PC-9 (cell line): ENCODE data around the gene AOPEP.

Experiments
- EZH2 ChIP-seq: fragments of 200-600 bp; sonication (generic); IDR thresholded peaks from 2 replicates; pipeline ENCODE4 v1.8.0; 2017; ENCODE audit warnings: antibody characterized with exemption, low read depth
- TF ChIP-seq, protein P1 (sequence below): fragments of 200-600 bp; sonication (generic); conservative IDR thresholded peaks from 2 replicates; pipeline ENCODE4 v1.6.1; 2017; ENCODE audit warnings: mixed run types, antibody characterized with exemption, mild to moderate bottlenecking, moderate library complexity

DNA sequence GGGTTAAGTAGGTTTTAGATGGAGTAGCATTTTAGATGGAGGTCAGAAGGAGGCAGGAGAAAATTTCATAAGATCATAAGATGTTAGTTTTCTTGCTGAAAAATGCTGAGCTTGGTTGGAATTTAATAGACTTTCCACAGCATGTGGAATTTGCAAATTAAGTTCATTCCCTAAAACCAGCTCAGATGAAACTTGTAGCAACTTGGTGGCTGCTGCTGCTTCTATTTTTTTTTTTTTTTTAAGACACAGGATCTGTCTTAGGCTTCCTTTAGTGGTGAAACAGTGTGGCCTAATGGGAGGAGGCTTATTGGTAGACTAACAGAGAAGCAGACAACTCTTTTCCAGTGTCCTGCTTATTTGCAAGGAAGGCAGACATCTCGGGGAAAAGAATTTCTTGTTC lies 154.5 kb downstream of the AOPEP start:
- TF ChIP-seq, protein P1, sequence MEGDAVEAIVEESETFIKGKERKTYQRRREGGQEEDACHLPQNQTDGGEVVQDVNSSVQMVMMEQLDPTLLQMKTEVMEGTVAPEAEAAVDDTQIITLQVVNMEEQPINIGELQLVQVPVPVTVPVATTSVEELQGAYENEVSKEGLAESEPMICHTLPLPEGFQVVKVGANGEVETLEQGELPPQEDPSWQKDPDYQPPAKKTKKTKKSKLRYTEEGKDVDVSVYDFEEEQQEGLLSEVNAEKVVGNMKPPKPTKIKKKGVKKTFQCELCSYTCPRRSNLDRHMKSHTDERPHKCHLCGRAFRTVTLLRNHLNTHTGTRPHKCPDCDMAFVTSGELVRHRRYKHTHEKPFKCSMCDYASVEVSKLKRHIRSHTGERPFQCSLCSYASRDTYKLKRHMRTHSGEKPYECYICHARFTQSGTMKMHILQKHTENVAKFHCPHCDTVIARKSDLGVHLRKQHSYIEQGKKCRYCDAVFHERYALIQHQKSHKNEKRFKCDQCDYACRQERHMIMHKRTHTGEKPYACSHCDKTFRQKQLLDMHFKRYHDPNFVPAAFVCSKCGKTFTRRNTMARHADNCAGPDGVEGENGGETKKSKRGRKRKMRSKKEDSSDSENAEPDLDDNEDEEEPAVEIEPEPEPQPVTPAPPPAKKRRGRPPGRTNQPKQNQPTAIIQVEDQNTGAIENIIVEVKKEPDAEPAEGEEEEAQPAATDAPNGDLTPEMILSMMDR = no peak
- no peak for TF ChIP-seq EZH2
